Measurements from ENCODE around the gene KCNG2.

KCNG2 gene

GRCh38 chr18:79755496-79756142 lies 42.1 kb upstream of the KCNG2 start:
- Histone ChIP-seq H3K9me3 (ENCODE audit: low read length) (no peaks in the 10 kb centered on the region), H3K27me3 (ENCODE audit: control insufficient read depth in 1 of 2, insufficient read depth in 2 of 2, low read length in 2 of 2) (no peaks in the 10 kb centered on the region)

GRCh38 chr18:79756143-79756500 lies 41.6 kb upstream of the KCNG2 start:
- no peak overlapping the region for H3K4me3 ChIP-seq (ENCODE audit: low read depth in 1 of 2, low read length in 2 of 2)
- no peaks in the 10 kb centered on the region for H3K4me1 ChIP-seq (ENCODE audit: insufficient read depth, low read length)
- H3K9me3 ChIP-seq (ENCODE audit: low read length): no peaks in the 10 kb centered on the region
- H3K27me3 ChIP-seq (ENCODE audit: control insufficient read depth in 1 of 2, insufficient read depth in 2 of 2, low read length in 2 of 2): no peaks in the 10 kb centered on the region
- H3K27ac ChIP-seq (ENCODE audit: low read depth, low read length): no peak overlapping the region
- H3K36me3 ChIP-seq (ENCODE audit: insufficient read depth, low read length): peaks cover 14% of the 10 kb centered on the region
- no peak overlapping the region for H3K9ac ChIP-seq (ENCODE audit: low read length)

More at GRCh38 chr18:79755496-79756142, 42.1 kb upstream of the KCNG2 start:
- Histone ChIP-seq H3K4me1 (ENCODE audit: insufficient read depth, low read length) (no peaks in the 10 kb centered on the region), H3K27ac (ENCODE audit: low read depth, low read length) (no peak overlapping the region), H3K4me3 (ENCODE audit: low read depth in 1 of 2, low read length in 2 of 2) (no peak overlapping the region), H3K36me3 (ENCODE audit: insufficient read depth, low read length) (peaks cover 14% of the 10 kb centered on the region), H3K9ac (ENCODE audit: low read length) (no peak overlapping the region)

GRCh38 chr18:79756826-79757225 lies 40.9 kb upstream of the KCNG2 start:
- Histone ChIP-seq H3K4me3 (ENCODE audit: low read depth in 1 of 2, low read length in 2 of 2) (no peak overlapping the region), H3K9me3 (ENCODE audit: low read length) (no peaks in the 10 kb centered on the region), H3K36me3 (ENCODE audit: insufficient read depth, low read length) (peaks cover 14% of the 10 kb centered on the region), H3K27ac (ENCODE audit: low read depth, low read length) (no peak overlapping the region), H3K4me1 (ENCODE audit: insufficient read depth, low read length) (no peaks in the 10 kb centered on the region), H3K9ac (ENCODE audit: low read length) (no peak overlapping the region), H3K27me3 (ENCODE audit: control insufficient read depth in 1 of 2, insufficient read depth in 2 of 2, low read length in 2 of 2) (no peaks in the 10 kb centered on the region)

- H3K36me3 ChIP-seq (ENCODE audit: insufficient read depth, low read length): no peaks in the 10 kb centered on the region
- no peak overlapping the region for H3K9ac ChIP-seq (ENCODE audit: low read length)
- no peaks in the 10 kb centered on the region for H3K4me1 ChIP-seq (ENCODE audit: insufficient read depth, low read length)
- H3K27ac ChIP-seq (ENCODE audit: low read depth, low read length): no peak overlapping the region
- no peak overlapping the region for H3K4me3 ChIP-seq (ENCODE audit: low read depth in 1 of 2, low read length in 2 of 2)
- H3K9me3 ChIP-seq (ENCODE audit: low read length): no peaks in the 10 kb centered on the region
- H3K27me3 ChIP-seq (ENCODE audit: control insufficient read depth in 1 of 2, insufficient read depth in 2 of 2, low read length in 2 of 2): no peaks in the 10 kb centered on the region
Observed at GRCh38 chr18:79760348-79760747, 37.4 kb upstream of the KCNG2 start.

GRCh38 chr18:79760881-79761280 lies 36.9 kb upstream of the KCNG2 start:
- no peak overlapping the region for H3K27ac ChIP-seq (ENCODE audit: low read depth, low read length)
- H3K9ac ChIP-seq (ENCODE audit: low read length): no peak overlapping the region
- no peak overlapping the region for H3K4me3 ChIP-seq (ENCODE audit: low read depth in 1 of 2, low read length in 2 of 2)
- H3K36me3 ChIP-seq (ENCODE audit: insufficient read depth, low read length): no peaks in the 10 kb centered on the region
- no peaks in the 10 kb centered on the region for H3K27me3 ChIP-seq (ENCODE audit: control insufficient read depth in 1 of 2, insufficient read depth in 2 of 2, low read length in 2 of 2)
- H3K4me1 ChIP-seq (ENCODE audit: insufficient read depth, low read length): no peaks in the 10 kb centered on the region
- no peaks in the 10 kb centered on the region for H3K9me3 ChIP-seq (ENCODE audit: low read length)

GRCh38 chr18:79763407-79763806 lies 34.3 kb upstream of the KCNG2 start:
- H3K36me3 ChIP-seq (ENCODE audit: insufficient read depth, low read length): no peaks in the 10 kb centered on the region
- H3K27ac ChIP-seq (ENCODE audit: low read depth, low read length): no peak overlapping the region
- no peaks in the 10 kb centered on the region for H3K4me1 ChIP-seq (ENCODE audit: insufficient read depth, low read length)
- H3K27me3 ChIP-seq (ENCODE audit: control insufficient read depth in 1 of 2, insufficient read depth in 2 of 2, low read length in 2 of 2): no peaks in the 10 kb centered on the region
- H3K4me3 ChIP-seq (ENCODE audit: low read depth in 1 of 2, low read length in 2 of 2): no peak overlapping the region
- H3K9ac ChIP-seq (ENCODE audit: low read length): no peak overlapping the region
- H3K9me3 ChIP-seq (ENCODE audit: low read length): no peaks in the 10 kb centered on the region

GRCh38 chr18:79764131-79764530 lies 33.6 kb upstream of the KCNG2 start:
- no peaks in the 10 kb centered on the region for H3K27me3 ChIP-seq (ENCODE audit: control insufficient read depth in 1 of 2, insufficient read depth in 2 of 2, low read length in 2 of 2)
- H3K36me3 ChIP-seq (ENCODE audit: insufficient read depth, low read length): no peaks in the 10 kb centered on the region
- no peak overlapping the region for H3K9ac ChIP-seq (ENCODE audit: low read length)
- no peaks in the 10 kb centered on the region for H3K9me3 ChIP-seq (ENCODE audit: low read length)
- no peaks in the 10 kb centered on the region for H3K4me1 ChIP-seq (ENCODE audit: insufficient read depth, low read length)
- no peak overlapping the region for H3K4me3 ChIP-seq (ENCODE audit: low read depth in 1 of 2, low read length in 2 of 2)
- H3K27ac ChIP-seq (ENCODE audit: low read depth, low read length): no peak overlapping the region

GRCh38 chr18:79765491-79766245 lies 32.1 kb upstream of the KCNG2 start:
- H3K9me3 ChIP-seq (ENCODE audit: low read length): no peaks in the 10 kb centered on the region
- no peak overlapping the region for H3K27ac ChIP-seq (ENCODE audit: low read depth, low read length)
- H3K27me3 ChIP-seq (ENCODE audit: control insufficient read depth in 1 of 2, insufficient read depth in 2 of 2, low read length in 2 of 2): no peaks in the 10 kb centered on the region
- no peak overlapping the region for H3K4me3 ChIP-seq (ENCODE audit: low read depth in 1 of 2, low read length in 2 of 2)
- no peaks in the 10 kb centered on the region for H3K4me1 ChIP-seq (ENCODE audit: insufficient read depth, low read length)
- H3K36me3 ChIP-seq (ENCODE audit: insufficient read depth, low read length): no peaks in the 10 kb centered on the region
- no peak overlapping the region for H3K9ac ChIP-seq (ENCODE audit: low read length)

GRCh38 chr18:79766308-79766707 lies 31.4 kb upstream of the KCNG2 start:
- no peaks in the 10 kb centered on the region for H3K4me1 ChIP-seq (ENCODE audit: insufficient read depth, low read length)
- no peaks in the 10 kb centered on the region for H3K36me3 ChIP-seq (ENCODE audit: insufficient read depth, low read length)
- no peaks in the 10 kb centered on the region for H3K9me3 ChIP-seq (ENCODE audit: low read length)
- H3K27ac ChIP-seq (ENCODE audit: low read depth, low read length): no peak overlapping the region
- no peak overlapping the region for H3K9ac ChIP-seq (ENCODE audit: low read length)
- no peaks in the 10 kb centered on the region for H3K27me3 ChIP-seq (ENCODE audit: control insufficient read depth in 1 of 2, insufficient read depth in 2 of 2, low read length in 2 of 2)
- no peak overlapping the region for H3K4me3 ChIP-seq (ENCODE audit: low read depth in 1 of 2, low read length in 2 of 2)

- H3K4me1 ChIP-seq (ENCODE audit: insufficient read depth, low read length): no peaks in the 10 kb centered on the region
- peaks cover 0 to 8% of the 10 kb centered on the region in 2 donors for H3K27me3 ChIP-seq (ENCODE audit: control insufficient read depth in 1 of 2, insufficient read depth in 2 of 2, low read length in 2 of 2)
- no peak overlapping the region for H3K9ac ChIP-seq (ENCODE audit: low read length)
- no peak overlapping the region for H3K27ac ChIP-seq (ENCODE audit: low read depth, low read length)
- no peaks in the 10 kb centered on the region for H3K36me3 ChIP-seq (ENCODE audit: insufficient read depth, low read length)
- no peak overlapping the region for H3K4me3 ChIP-seq (ENCODE audit: low read depth in 1 of 2, low read length in 2 of 2)
- no peaks in the 10 kb centered on the region for H3K9me3 ChIP-seq (ENCODE audit: low read length)
Observed at GRCh38 chr18:79768745-79769144, 29.0 kb upstream of the KCNG2 start.

- Histone ChIP-seq H3K36me3 (ENCODE audit: insufficient read depth, low read length) (no peaks in the 10 kb centered on the region), H3K27ac (ENCODE audit: low read depth, low read length) (no peak overlapping the region), H3K27me3 (ENCODE audit: control insufficient read depth in 1 of 2, insufficient read depth in 2 of 2, low read length in 2 of 2) (peaks cover 0 to 8% of the 10 kb centered on the region in 2 donors), H3K4me1 (ENCODE audit: insufficient read depth, low read length) (no peaks in the 10 kb centered on the region), H3K9ac (ENCODE audit: low read length) (no peak overlapping the region), H3K9me3 (ENCODE audit: low read length) (no peaks in the 10 kb centered on the region), H3K4me3 (ENCODE audit: low read depth in 1 of 2, low read length in 2 of 2) (no peak overlapping the region)
Observed at GRCh38 chr18:79769698-79770500, 27.8 kb upstream of the KCNG2 start.

Measured in muscle layer of colon (tissue), 2 donors.